GM23248 (cell line): ENCODE measurements around the gene MAPK11. TPM values are rescaled to one million over a fixed set of nuclear protein-coding genes. Genes with fewer than 3 reads are reported as not detected.
A peak's percentile ranks its signal among the peaks of the same experiment; 100 is the strongest.

Source experiments
- DNase-seq: peaks from one replicate; pipeline ENCODE4 v3.0.0-alpha.2; 2015
- H2AFZ ChIP-seq: fragments of 200-600 bp; sonication (generic); 2 replicates; pipeline ENCODE4 v1.6.1; 2016; ENCODE audit warnings: antibody characterized with exemption
- H3F3A ChIP-seq: fragments of 200-600 bp; sonication (generic); 2 replicates; pipeline ENCODE4 v1.6.1; 2016; ENCODE audit warnings: mild to moderate bottlenecking, antibody characterized with exemption, mixed run types; ENCODE audit not compliant: insufficient read depth
- H3K27ac ChIP-seq: fragments of 200-600 bp; sonication (generic); 2 replicates; pipeline ENCODE4 v1.5.1; 2016; ENCODE audit warnings: mild to moderate bottlenecking
- H3K27me3 ChIP-seq: fragments of 200-600 bp; sonication (generic); replicated peaks from 2 replicates; pipeline ENCODE4 v1.6.1; 2016; ENCODE audit warnings: mild to moderate bottlenecking; ENCODE audit not compliant: insufficient read depth
- H3K36me3 ChIP-seq: fragments of 200-600 bp; sonication (generic); 2 replicates; pipeline ENCODE4 v1.6.1; 2016; ENCODE audit warnings: low read depth, mild to moderate bottlenecking
- H3K4me1 ChIP-seq: fragments of 200-600 bp; sonication (generic); 2 replicates; pipeline ENCODE4 v1.6.1; 2016; ENCODE audit warnings: mild to moderate bottlenecking; ENCODE audit not compliant: insufficient read depth
- H3K4me2 ChIP-seq: fragments of 200-600 bp; sonication (generic); one replicate; pipeline ENCODE4 v1.6.1; 2016; ENCODE audit warnings: mild to moderate bottlenecking; ENCODE audit not compliant: unreplicated experiment
- H3K4me3 ChIP-seq: fragments of 200-600 bp; sonication (generic); 2 replicates; pipeline ENCODE4 v1.5.1; 2016; ENCODE audit warnings: mild to moderate bottlenecking
- H3K79me2 ChIP-seq: fragments of 200-600 bp; sonication (generic); 2 replicates; pipeline ENCODE4 v1.6.1; 2016; ENCODE audit warnings: mild to moderate bottlenecking; ENCODE audit not compliant: insufficient read depth
- H3K9ac ChIP-seq: fragments of 200-600 bp; sonication (generic); 2 replicates; pipeline ENCODE4 v1.6.1; 2016; ENCODE audit warnings: mild to moderate bottlenecking
- H3K9me2 ChIP-seq: fragments of 200-600 bp; sonication (generic); 2 replicates; pipeline ENCODE4 v1.6.1; 2016; ENCODE audit warnings: mixed run types, mild to moderate bottlenecking, moderate library complexity; ENCODE audit not compliant: insufficient read depth
- H3K9me3 ChIP-seq: fragments of 200-600 bp; sonication (generic); one replicate; pipeline ENCODE4 v1.6.1; 2017; ENCODE audit warnings: low read depth
- H4K20me1 ChIP-seq: fragments of 200-600 bp; sonication (generic); 2 replicates; pipeline ENCODE4 v1.6.0; 2016; ENCODE audit not compliant: insufficient read depth
- EZH2 ChIP-seq: fragments of 200-600 bp; sonication (generic); IDR thresholded peaks from 2 replicates; pipeline ENCODE4 v1.6.1; 2018; ENCODE audit warnings: antibody characterized with exemption, mild to moderate bottlenecking; ENCODE audit not compliant: insufficient read depth, poor library complexity, severe bottlenecking
- EZH2phosphoT487 ChIP-seq: fragments of 200-600 bp; sonication (generic); IDR thresholded peaks from 2 replicates; pipeline ENCODE4 v1.6.1; 2018; ENCODE audit warnings: antibody characterized with exemption, moderate library complexity, mild to moderate bottlenecking, low read depth; ENCODE audit not compliant: insufficient read depth
- WGBS, 2 experiments: methylation state at CpG; one replicate each; pipeline ENCODE4 v1.1.6; 2015 to 2017; ENCODE audit warnings: low lambda C conversion rate in 2 of 2, low coverage in 1 of 2; ENCODE audit errors: missing lambda C conversion rate in 2 of 2; 5-methylcytosine and 5-hydroxymethylcytosine counted together
- in situ Hi-C: fragments of 300-500 bp; cut with MboI; formaldehyde crosslinking; loops from 2 replicates; pipeline ENCODE4 v1.15.0; 2020
- polyA plus RNA-seq: library from polyadenylated mRNA; unstranded; fragments of >200 nt; fragmentation: Nextera tagmentation; extraction: Ambion mirVana; gene quantifications from 2 replicates; pipeline ENCODE4 v1.2.1, GENCODE V29; 2016
- total RNA-seq: library from RNA; depleted of rRNA; stranded (reverse); fragments of >200 nt; shearing (Covaris generic); gene quantifications from 2 replicates; pipeline ENCODE4 v1.2.3, GENCODE V29; 2014

The MAPK11 gene
- total and polyA plus RNA-seq, 2 experiments from 2014 or later: 1.2 to 9.8 TPM

DNA sequence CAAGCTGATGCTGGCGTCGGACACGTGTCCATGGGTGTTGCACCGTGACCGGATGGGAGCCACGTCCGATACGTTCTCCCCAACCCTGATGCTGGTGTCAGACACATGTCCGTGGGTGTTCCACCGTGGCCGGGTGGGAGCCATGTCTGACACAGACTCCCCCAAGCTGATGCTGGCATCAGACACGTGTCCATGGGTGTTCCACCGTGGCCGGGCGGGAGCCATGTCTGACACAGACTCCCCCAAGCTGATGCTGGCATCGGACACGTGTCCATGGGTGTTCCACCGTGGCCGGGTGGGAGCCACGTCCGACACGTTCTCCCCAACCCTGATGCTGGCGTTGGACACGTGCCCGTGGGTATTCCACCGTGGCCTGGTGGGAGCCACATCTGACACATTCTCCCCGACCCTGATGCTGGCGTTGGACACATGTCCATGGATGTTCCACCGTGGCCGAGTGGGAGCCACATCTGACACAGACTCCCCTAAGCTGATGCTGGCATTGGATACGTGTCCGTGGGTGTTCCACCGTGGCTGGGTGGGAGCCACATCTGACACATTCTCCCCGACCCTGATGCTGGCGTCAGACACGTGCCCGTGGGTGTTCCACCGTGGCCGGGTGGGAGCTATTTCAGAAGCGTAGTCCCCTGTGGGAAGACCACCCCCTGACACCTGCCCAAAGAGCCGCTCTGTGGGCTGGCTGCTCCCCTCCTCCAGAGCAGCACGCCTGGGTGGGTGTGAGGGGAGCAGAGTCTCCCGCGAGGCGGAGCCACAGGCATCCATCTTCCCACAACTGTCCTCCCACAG, 49.4 kb downstream of the MAPK11 start:
- no peaks in the 10 kb centered on the region for H3K9me2 ChIP-seq
- no peak overlapping the region for H2AFZ ChIP-seq
- H3K4me2 ChIP-seq: no peak overlapping the region
- no peaks in the 10 kb centered on the region for H3K9me3 ChIP-seq
- H3F3A ChIP-seq: no peaks in the 10 kb centered on the region
- no peaks in the 10 kb centered on the region for H3K4me1 ChIP-seq
- TF ChIP-seq EZH2phosphoT487: no peak
- TF ChIP-seq EZH2: no peak
- no peaks in the 10 kb centered on the region for H3K27me3 ChIP-seq
- H3K9ac ChIP-seq: no peak overlapping the region
- H4K20me1 ChIP-seq: no peaks in the 10 kb centered on the region
- H3K4me3 ChIP-seq: no peak overlapping the region
- no peak overlapping the region for H3K27ac ChIP-seq
- H3K36me3 ChIP-seq: no peaks in the 10 kb centered on the region; the same call in 1 of the 2 replicates
- no peaks in the 10 kb centered on the region for H3K79me2 ChIP-seq
- in situ Hi-C loops: no loop called here
- 92 to 94% methylated on average over 34 to 45 of the region's 45 CpGs for WGBS, 2 experiments
- no peak for DNase-seq

DNA sequence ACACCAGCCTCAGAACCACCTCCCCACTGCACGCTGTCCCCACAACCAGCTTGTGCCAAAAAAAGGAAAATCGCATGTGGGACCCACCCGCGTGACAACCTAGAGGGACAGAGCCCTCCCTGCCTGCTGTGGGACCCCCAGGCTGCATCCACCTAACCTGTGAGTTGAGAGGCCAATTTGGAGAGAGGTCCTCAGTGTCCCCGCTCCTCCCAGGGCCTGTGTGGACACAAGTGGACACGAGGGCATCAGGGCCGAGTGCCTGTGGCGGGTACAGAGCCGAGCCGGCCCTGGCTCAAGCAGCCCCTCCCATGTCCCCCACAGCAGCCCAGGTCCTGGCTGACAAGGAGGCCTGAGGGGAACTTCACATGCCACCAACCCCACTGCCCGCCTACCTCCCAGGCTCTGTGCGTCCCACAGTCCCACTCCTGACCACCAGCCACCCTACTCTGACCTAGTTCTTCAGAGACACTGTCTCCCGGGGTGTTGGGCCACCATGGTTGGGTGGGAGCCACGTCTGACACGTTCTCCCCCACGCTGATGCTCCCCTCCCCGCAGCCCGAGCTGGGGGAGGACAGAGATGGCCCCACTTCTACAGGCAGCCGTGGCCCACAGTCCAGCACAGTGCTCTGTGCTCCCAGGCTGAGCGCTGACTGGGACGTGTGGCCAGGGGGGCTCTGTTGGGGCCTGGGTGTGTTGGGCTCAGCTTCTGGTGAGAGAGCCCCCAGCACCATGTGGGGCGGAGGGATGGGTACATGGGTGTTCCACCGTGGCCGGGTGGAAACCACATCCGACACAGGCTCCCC, 50.2 kb downstream of the MAPK11 start:
- Histone ChIP-seq H3K27ac (no peak overlapping the region), H3K9ac (no peak overlapping the region), H3K79me2 (peaks cover 3% of the 10 kb centered on the region), H3K4me3 (no peak overlapping the region), H3K9me3 (no peaks in the 10 kb centered on the region), H3K36me3 (no peaks in the 10 kb centered on the region), H4K20me1 (no peaks in the 10 kb centered on the region), H2AFZ (no peak overlapping the region), H3K4me2 (no peak overlapping the region), H3K27me3 (no peaks in the 10 kb centered on the region), H3K9me2 (no peaks in the 10 kb centered on the region), H3K4me1 (no peaks in the 10 kb centered on the region), H3F3A (no peaks in the 10 kb centered on the region)
- 86 to 90% methylated on average over 21 of the region's 25 CpGs for WGBS, 2 experiments
- no peak for DNase-seq
- in situ Hi-C loops: no loop called here
- no peak for TF ChIP-seq EZH2
- no peak for TF ChIP-seq EZH2phosphoT487

DNA sequence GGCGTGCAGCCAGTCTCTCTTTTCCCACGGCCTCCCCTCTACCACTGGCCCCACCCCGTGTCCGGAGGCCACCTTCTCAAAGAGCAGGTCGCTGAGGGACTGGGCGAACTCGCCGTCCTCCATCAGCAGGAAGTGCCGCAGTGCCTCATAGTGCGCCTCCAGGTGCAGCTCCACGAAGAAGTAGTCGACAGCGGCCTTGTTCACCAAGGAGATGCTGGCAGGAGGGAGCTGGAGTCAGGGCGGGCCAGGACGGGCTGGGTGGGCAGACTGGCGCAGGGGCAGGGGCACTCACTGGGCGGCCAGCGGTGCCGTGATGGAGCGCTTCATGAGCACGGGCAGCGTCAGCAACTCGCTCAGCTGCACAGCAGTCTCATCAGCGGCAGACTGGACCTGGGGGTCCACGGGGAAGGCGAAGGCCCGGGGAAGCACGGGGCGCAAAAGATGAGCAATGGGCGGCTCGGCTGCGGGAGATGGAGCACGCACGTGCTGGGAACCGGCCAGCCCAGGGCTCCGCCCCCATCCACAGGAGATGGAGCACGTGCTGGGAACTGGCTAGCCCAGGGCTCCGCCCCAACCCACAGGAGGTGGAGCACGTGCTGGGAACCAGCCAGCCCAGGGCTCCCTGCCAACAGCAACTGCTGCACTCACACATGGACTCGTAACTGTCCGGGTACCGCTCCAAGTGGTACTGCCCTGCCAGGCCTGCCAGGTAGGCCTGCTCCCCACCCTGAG, 51.0 kb downstream of the MAPK11 start:
- Histone ChIP-seq H3K4me1 (no peaks in the 10 kb centered on the region), H3K79me2 (peaks cover 12% of the 10 kb centered on the region), H3K9me2 (no peaks in the 10 kb centered on the region), H3K4me3 (no peak overlapping the region), H3K9me3 (no peaks in the 10 kb centered on the region), H3F3A (no peaks in the 10 kb centered on the region), H3K27ac (no peak overlapping the region), H3K27me3 (no peaks in the 10 kb centered on the region), H3K9ac (no peak overlapping the region), H2AFZ (no peak overlapping the region), H3K4me2 (no peak overlapping the region), H3K36me3 (no peaks in the 10 kb centered on the region), H4K20me1 (no peaks in the 10 kb centered on the region)
- TF ChIP-seq EZH2phosphoT487: no peak
- no peak for TF ChIP-seq EZH2
- in situ Hi-C loops: no loop called here
- WGBS, 2 experiments: 78 to 84% methylated on average over 31 to 40 of the region's 42 CpGs
- DNase-seq: peak; percentile 68

DNA sequence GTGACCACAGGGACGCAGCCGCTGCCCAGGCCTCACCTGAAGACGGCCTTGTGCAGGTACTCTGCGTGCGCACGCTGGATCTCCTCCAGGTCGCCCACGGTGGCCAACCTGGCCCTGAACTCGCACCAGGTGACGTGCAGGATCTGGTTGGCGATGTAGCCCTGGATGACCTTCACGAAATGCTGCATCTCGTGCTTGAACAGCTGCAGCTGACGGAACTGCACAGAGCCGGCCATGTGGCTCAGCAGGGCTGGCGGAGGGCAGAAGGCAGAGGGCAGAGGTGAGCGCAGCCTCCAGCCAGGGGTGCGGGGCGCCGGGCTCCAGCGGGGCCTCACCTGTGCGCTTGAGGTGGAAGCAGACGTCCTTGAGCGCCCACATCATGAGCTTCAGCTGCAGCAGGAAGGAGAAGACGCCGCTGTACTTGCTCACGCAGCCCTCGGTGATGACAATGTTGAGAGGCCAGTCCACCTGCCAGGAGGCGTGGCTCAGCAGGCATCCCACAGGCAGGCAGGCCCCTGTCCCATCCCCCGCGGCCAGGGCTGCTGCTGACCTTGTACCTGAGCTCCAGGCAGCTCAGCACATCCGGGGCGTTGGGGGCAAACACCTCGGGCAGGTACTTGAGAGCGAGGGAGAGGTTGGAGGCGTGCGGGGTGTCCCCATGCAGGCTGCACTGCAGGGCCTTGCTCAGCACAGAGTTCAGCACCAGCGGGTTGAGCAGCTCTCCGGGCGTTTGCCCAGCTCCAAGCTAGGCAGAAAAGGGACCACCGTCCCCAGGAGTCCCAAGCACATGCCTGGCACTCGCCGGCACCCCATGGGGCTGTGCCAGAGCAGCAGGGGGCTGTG, 51.8 kb downstream of the MAPK11 start:
- no peak for TF ChIP-seq EZH2phosphoT487
- in situ Hi-C loops: no loop called here
- Histone ChIP-seq H3K4me3 (no peak overlapping the region), H3K9ac (no peak overlapping the region), H3K4me1 (no peaks in the 10 kb centered on the region), H2AFZ (no peak overlapping the region), H3K9me3 (no peaks in the 10 kb centered on the region), H3K4me2 (no peak overlapping the region), H3K79me2 (peaks cover 20% of the 10 kb centered on the region), H3K36me3 (no peaks in the 10 kb centered on the region), H3K27me3 (no peaks in the 10 kb centered on the region), H3K27ac (no peak overlapping the region), H3F3A (no peaks in the 10 kb centered on the region), H3K9me2 (no peaks in the 10 kb centered on the region), H4K20me1 (no peaks in the 10 kb centered on the region)
- DNase-seq: no peak
- 90 to 93% methylated on average over 29 to 43 of the region's 43 CpGs for WGBS, 2 experiments
